Measurements from ENCODE around the gene DIAPH2.

Gene DIAPH2

GRCh38 chrX:97522307-97522706 lies 837.7 kb downstream of the DIAPH2 start:
- no peak for DNase-seq

GRCh38 chrX:97524340-97524739 lies 839.7 kb downstream of the DIAPH2 start:
- no peak for DNase-seq

GRCh38 chrX:97524997-97525396 lies 840.4 kb downstream of the DIAPH2 start:
- DNase-seq, result no peak

DNA sequence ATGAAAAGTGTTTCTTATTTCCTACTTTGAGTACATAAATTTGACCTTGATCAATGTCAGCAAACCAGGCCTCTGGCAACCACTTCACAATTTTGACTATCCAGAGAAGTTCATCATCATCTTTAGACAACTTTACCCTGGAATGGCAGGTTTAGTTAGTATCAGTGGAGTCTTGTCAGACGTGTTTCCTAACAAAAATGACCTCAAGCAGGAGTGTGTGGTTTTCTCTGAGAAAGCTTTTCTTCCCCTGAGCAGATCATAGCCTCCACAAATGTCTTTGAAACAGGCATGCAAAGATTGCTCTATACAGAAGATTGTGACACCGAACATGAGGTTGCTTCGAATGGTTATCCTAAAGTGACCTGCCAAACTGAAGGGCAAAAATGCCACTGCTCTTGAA lies 841.3 kb downstream of the DIAPH2 start:
- no peak for DNase-seq

DNA sequence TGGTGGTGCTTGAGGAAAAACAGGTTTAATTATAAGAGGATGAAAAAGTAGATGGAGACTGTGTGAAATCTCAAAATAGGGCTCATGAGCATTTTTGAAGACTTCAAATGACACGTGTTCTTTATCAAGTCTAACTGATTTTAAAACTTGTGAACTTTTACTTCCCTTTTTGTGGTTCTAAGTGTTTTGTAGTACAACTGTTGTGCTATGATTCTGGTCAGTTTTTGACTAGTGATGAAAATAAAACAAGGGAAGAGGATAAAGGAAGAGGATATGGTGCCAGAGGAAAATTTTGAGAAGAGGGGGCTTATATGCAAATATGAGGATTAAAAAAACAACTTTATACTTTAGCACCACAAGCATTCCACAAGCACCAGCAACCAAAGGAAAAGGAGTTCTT lies 843.1 kb downstream of the DIAPH2 start:
- no peak for DNase-seq

DNA sequence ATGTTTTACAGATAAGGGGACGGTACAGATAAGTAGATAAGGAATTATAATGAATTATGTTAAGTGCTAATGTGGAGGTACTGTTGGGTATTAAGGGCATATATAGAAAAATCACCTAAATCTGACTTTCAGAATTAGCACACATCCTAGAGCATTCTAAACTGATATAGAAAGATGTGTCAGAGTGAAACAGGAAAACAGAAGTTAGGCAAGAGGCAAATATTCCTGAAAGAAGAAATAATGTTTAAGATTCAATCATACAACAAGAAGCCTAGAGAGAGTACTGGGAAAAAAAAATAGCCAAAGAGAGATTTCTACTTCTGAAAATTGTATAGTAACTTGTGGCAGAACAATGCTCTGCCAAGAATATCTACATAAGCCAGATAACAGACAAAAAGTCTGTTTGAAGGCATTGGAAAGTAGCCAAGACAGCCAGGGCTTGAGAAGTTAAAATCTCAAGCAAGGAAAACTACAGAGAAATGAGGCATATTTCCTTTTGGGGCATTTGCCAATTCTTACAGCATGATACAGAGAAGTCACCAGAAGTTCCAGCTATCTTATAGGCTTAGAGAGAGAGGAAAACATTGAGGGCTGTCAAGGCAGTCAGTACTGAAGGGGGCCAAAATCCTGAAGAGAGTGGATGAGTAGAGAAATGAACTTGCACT lies 845.0 kb downstream of the DIAPH2 start:
- no peak for DNase-seq

DNA sequence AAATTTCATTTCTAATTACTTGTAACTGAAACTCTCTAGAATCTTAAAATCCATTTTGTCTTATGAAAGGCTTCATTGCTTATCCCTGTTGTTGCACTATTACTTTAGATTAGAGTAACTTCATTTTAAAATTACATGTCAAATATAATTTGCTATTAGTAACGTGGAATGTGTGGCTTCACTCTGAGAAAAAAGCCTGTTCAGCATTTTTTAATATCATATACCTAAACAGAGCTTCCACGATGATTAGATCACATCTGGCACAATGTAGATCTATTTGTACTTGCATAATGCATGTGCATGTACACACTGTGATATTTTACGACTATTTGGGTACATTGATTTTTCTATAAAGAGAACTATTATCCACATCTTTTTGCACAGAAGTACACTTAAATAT lies 847.2 kb downstream of the DIAPH2 start:
- DNase-seq, result no peak

GRCh38 chrX:97538745-97539144 lies 854.1 kb downstream of the DIAPH2 start:
- no peak for DNase-seq

DNA sequence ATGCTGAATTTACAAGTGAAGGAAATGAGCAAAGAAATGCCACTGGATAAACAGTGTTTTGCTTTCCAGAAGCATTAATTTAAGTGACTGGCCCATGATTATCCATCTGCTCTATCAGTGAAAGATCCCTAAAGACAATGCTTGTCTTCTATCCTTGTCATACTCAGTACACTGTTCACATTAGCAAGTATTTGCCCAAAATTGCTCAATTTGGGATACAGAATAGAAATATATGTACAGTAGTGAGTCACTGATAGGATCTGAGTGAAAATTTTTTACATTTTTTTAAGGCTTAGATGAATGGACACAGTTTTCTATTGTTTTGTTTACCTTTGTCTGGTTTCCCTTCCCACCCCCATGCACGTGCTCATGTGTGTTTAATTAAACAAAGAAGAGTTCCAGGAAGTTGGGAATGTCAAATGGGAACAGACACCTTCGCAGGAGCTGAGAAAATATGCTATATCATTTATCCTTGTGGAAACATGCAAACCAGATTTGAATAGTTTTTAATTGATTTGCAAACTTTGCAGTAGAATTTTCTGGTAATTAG lies 855.4 kb downstream of the DIAPH2 start:
- DNase-seq, result no peak

GRCh38 chrX:97547877-97548578 lies 863.4 kb downstream of the DIAPH2 start:
- no peak for DNase-seq

DNA sequence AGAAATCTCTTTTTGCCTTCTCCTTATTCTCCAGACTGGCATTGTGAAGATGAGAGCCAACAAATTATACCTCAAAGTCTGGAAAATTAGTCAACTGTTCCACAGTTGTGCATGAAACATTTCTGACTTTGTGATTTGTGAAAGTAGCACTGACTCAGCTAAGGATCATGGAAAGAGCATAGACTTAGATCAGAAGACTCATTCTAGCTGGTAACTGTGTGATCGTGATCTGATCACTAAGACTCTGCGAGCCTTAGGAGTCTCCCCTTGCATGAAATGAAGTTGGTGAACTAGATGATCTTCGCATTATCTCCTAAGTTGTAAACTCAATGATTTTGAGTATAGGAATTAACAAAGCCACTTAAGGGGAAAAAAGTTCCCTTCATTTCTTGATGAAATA lies 867.2 kb downstream of the DIAPH2 start:
- DNase-seq, result no peak

- DNase-seq, result no peak
These were observed 869.2 kb downstream of the DIAPH2 start for GRCh38 chrX:97553833-97554232.

DNA sequence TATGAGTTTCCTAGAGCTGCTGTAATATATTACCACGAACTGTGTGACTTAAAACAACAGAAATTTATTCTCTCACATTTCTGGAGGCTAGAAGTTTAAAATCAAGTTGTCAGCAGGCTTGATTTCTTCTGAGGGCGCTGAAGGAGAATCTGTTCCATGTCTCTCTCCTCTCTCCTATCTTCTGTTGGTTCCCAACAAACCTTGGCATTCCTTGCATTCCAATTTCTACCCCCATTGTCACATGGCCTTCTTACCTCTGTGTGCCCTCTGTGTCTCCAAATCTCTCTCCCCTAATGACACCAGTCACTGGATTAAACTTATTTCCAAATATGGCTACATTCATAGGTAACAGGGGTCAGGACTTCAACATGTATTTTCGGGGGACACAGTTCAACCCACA lies 871.7 kb downstream of the DIAPH2 start:
- no peak for DNase-seq

DNA sequence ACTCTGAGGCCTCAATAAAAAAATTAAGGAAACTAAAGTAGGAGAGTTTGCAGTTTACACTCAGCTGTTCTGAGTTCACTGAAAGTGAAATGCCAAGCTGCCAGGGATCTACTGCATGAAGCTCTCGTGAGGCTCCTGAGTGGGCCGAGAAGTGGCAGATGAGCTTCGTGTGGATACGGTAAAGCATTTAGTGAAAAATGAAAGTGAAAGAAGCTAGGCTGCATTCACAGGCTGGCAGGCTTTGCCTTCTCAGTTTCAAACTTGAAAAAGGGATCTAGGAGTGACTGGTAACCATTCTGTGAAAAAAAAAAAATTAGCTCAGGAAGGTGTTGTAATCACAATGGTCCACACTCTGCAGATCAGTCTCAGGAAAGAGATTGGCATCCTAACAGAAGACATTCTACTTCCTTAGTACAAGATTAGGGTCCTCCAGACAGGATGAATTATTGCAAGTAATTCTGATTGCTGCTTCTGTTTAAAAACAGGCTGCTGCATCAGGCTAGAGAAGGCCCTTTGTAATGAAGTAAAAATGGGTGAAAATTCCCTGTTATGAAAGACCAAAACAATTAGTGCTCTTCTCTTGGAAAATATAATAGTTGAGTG lies 879.0 kb downstream of the DIAPH2 start:
- DNase-seq, result peak; percentile 4

DNA sequence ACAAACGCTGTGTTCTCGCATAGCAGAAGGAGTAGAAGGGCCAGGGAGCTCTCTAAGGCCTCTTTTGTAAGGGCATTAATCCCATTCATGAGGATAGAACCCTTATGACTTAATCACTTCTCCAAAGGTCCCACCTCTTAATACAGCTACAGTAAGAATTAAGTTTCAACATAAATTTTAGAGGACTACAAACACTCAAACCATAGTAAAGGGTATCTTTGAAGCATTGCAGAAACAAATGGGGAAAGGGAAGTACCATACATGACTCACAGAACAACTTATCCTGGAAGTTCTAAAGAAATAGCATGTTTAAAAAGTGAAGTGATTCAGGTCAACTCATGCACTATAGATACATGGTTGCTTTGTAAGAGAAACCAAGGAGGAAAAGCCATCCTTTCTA lies 879.9 kb downstream of the DIAPH2 start:
- no peak for DNase-seq

- no peak for DNase-seq
These were observed 902.5 kb downstream of the DIAPH2 start for GRCh38 chrX:97587171-97587570.

DNA sequence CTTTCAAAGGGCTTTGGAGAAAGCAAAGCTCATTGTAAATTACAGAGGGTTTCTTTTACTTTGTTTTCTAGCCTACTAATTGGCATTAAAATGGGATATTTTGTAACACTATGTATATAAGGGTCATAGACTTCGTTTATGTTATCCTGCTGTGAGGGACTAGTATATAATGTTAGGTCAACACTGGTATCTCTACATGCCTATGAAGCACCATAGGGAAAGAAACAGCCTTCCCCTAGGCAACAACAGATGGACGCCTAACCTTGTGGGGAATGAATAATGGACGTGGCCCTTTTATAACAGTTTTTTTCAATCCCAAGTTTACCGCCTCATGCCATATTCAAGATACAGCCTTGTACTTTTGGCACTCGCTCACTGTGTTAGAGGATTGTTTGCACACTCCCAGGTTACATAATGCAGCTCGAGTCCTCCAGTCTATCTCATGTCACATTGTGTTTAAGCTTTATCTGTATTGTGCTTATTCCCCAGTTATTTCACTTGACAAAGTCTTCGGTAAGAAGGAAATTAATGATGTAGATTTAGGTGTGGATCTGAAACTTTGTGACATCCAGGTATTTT lies 910.1 kb downstream of the DIAPH2 start:
- no peak for DNase-seq

DNA sequence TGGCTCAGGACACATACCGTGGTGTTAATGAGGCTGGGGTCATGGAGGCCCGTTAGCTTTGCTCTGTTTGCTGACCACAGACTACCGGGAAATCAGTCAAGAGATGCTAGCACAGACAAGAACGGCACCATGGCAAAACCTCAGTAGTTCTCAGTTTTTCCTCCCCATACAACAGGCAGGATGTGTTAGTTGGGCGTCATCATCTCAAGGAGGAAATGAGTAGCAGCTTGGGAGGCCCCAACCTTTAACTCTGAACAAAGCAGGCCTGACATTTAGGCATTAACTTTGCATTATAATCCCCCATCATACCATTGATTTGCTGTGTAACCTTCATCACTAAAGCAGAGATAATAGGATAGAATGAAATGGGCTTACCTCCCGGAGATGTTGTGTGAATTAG lies 913.3 kb downstream of the DIAPH2 start:
- no peak for DNase-seq

GRCh38 chrX:97602465-97603258 lies 918.0 kb downstream of the DIAPH2 start:
- DNase-seq, result no peak

- DNase-seq, result no peak
These were observed 920.6 kb downstream of the DIAPH2 start for GRCh38 chrX:97605271-97605670.

DNA sequence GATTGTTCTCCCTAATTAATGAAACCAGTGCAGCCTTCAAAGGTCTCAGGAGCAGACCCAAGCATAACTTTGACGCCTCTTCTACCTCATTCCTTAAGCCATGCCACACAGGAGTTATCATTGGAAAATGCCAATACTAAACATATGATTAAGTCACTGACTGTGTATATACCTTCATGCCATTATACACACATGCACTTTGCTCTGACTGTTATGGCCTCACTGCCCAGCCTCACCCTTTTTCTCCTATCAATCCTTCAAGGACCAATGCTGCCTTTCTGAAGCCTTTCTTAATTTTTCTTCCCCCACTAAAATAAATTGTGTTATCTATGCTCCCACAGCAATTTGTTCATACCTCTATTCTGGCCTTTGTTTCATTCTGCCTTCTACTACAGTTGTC lies 924.7 kb downstream of the DIAPH2 start:
- DNase-seq, result no peak

GRCh38 chrX:97609938-97610337 lies 925.3 kb downstream of the DIAPH2 start:
- DNase-seq, result no peak

All from activated CD4-positive, alpha-beta T cell treated with anti-CD3 and anti-CD28 coated beads, Interleukin-2, amount 50 U/mL, for 1 hour (primary cell).